T follicular helper cell (primary cell): ENCODE measurements around the gene LILRA6.
"Not testable (repeated sequence)": the region's sequence is repeated elsewhere in the genome, so short reads cannot be mapped to it uniquely, and the experiment has no call there.

ENCODE experiments used
- DNase-seq: peaks from one replicate; pipeline ENCODE4 v3.0.0-alpha.2; 2020; ENCODE audit warnings: low read depth

The LILRA6 gene

DNA sequence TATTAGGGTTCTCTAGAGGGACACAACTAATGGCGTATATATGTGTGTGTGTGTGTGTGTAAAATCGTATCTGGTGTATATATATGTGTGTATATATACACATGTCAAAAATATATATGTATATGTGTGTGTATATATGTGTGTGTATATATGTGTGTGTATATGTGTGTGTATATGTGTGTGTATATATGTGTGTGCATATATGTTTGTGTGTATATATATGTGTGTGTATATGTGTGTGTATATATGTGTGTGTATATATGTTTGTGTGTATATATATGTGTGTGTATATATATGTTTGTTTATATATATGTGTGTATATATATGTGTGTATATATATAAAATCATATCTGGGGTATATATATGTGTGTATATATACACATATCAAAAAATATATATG, 19.9 kb upstream of the LILRA6 start:
- no peak for DNase-seq

DNA sequence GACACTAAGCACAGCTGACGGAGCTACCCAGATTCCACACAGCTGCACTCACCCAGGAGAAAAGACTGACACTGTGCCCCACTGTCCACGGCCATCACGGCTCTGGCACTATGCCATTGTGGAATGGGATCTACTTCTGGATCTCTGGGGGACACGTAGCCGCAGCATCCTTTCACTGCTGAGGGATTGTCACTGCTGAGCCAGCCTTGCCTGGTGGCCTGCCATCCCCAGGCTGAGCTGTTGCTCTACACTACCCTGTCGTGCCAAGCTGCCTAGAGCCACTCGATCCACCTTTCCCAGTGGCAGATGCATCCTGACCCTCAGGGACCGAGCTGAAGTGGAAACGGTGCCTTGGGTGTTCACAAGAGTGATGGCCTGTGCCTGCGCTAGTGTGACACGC, 19.5 kb upstream of the LILRA6 start:
- DNase-seq: no peak

DNA sequence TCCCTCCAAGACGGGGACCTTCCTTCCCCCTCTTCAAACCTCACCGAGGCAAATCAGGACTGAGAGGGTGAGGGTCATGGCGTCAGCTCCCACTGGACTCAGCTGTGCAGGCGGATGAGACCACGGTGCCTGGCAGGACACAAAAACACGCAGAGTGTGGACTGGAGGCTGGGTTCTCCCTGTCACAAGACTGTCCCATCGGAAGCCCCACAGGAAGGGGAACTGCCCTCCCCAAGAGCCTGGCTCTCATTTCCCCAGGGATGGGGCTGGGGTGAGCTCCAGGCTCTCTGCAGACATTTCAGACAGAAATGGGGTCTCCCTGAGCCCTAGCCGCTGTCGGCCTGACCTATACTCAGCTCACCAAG, 14.5 kb upstream of the LILRA6 start, which contains the start of gene LILRB5:
LILRB5 (minus strand) TSS at position 158 of the 365 bp plus-strand sequence; CDS start at position 78, 80 bp downstream.
- no peak for DNase-seq

DNA sequence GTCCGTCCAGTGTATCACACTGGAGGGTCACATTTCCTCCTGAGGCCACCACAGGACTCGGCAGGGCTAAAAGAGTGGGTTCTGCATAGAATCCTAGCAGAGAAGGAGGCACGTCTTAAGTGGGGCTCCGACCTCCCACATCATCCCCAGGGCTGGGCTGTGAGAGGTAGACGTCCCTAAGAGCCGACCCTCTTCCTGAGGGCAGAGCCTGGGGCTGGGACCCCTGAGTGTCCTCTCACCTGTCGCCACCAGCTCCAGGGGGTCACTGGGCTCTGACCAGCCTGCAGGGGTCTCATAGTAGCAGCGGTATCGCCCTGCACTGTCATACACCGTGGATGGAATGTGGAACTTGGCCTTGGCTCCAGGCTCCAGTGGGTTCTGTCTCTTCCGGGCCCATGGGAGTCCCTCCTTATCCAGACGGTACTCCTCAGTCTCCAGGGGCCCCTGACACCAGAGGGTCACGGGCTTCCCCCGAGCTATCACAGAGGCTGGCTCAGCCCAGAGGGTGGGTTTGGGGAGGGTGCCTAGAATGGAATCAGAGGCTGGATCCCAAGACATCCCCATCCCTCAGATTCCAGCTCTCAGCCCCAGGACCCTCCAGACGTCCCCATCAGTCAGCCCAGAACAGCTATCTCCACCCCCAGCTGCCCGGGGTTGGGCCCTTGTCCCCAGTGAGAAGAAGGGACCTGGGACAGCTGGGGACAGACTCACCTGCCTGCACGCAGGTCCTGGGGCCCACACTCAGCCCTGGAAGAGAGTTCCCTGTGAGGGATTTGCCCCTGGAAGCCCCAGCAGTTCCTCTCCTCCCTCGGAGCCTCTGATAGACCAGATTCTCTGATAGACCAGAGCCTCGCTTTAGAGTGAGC, 13.9 kb upstream of the LILRA6 start:
- DNase-seq: no peak

DNA sequence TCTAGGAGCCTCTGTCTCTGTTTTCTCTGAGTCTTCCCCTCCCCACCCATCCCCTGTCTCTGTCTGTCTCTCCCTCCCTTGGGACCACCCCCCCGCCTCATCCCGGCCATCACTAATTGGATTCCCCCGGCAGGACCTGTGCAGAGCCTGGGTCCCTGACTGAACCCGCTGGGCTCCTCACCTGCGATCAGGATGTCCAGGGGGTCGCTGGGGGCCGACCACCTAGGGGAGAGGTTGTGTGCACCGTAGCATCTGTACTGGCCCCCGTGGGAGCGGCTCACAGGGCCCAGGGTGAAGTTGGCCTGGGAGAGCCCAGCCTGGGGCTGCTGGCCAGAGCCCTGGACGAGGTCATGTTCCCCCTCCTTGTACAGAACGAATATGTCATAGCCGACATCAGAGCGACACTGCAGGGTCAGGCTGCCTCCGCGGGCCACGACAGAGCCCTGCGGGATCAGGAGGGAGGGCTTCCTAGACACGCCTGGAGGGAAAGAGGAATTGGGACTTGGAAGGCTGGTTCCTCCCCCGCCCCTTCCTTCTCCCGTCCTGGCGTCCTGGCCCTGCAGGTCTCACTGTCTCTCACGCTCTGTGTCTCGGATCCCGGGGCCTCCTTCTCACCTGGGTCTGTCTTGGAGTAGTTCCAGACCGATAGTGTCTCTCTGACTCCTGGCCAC, 12.7 kb upstream of the LILRA6 start:
- DNase-seq: no peak

DNA sequence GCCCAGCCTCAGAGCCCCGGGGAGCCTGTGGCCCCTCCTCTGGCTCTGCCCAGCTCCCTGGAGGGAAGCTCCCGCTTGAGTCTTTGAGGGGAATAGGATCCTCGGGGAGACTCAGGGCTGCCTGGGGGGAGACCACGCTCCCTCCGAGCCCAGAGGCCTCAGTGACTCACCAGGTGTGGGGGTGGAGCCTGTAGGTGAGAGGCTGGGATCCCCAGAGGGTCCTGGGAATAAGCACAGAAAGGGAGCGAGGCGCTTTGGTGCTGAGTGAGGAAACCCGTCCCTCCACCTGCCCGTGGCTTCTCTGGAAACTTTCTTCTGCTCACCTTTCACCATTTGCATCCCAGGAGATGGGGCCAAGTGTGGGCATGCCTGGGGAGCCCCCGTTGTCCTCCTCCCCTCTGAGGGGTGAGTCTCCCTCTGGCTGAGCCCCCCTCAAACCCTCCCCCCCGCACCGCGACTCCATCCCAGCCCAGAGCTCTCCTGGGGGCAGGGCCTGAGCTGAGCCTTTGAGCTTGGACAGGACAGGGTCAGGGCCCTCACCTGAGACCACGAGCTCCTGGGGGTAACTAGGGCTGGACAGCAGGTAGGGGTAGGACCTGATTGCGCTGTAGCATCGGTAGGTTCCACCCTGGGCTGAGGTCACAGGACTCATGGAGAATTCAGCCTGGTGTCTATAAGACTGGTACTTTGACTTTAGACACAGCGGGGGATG, 11.8 kb upstream of the LILRA6 start:
- DNase-seq: no peak

DNA sequence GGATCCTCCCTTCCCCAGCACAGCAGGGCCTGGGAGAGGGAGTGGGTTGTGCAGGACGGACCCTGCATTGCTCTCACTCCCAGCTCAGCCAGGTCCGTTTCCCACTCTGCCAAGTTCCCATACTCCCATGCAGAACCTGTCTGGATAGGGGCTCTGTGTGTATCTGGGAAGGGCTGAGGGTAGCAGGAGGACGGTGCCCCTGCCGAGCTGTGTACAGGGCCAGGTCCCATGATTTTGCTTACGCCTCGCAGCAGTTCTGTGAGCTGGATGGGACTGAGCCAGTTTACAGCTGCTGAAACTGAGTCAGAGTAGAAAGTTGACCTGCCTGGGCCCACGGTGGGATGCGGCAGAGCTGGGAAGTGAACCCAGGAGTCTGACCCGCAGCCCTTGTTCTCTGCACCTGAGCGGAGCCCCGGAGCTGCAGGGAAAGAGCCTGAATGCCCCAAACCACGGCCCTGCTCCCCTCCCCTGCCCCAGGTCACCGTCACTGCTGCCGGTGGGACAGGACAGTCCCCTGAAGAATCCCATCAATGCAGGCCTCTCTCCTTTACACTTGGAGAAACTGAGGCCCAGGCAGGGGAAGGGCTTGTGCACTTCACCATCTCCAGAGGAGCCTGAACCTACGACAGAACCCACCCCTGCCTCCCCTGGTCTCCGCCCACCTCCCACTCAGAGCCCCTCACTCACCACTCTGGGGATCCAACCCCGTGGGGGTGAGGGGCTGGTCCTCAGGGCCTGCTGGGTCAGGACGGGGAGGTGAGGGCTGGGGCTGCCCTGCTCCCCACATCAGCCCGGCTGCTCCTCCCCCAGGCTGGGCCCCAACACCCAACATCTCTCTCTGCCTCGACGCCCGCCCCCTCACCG, 11.0 kb upstream of the LILRA6 start:
- no peak for DNase-seq

DNA sequence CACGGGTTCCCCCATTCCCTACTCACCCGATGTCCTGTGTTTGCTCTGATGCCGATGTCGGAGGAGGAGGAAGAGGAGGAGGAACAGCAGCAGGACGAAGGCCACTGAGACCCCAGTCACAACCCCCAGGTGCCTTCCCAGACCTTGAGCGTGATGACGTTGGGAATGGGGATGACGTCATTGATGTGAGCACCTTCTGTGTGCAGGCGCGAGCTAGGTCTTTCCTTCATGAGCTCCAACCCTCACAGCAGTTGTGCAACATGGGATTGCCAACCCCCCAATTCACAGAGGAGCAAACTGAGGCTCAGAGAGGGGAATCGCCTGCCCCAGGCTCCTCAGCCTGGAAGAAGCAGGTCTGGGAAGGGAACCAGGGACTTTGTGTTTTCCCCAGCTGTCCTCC, 10.3 kb upstream of the LILRA6 start:
- DNase-seq: no peak

DNA sequence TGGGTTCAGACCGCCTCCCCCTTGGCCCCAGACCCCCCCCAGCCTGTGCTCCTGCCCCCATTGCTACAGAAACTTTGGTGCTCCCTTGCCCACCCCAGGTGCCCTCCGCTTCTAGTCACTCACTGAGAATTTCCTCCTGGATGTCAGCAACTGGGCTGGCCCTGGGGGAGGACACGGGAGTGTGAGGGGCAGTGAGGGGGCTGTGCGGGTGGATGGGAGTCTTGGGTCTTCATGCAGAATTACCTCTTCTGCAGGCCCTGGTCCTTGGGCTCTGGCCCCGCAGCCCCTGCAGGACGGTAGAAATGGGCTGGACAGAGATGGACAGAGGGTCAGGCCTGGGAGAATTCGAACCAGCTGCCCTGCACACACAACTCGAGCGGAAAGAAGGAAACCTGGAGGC, 9.7 kb upstream of the LILRA6 start:
- no peak for DNase-seq

DNA sequence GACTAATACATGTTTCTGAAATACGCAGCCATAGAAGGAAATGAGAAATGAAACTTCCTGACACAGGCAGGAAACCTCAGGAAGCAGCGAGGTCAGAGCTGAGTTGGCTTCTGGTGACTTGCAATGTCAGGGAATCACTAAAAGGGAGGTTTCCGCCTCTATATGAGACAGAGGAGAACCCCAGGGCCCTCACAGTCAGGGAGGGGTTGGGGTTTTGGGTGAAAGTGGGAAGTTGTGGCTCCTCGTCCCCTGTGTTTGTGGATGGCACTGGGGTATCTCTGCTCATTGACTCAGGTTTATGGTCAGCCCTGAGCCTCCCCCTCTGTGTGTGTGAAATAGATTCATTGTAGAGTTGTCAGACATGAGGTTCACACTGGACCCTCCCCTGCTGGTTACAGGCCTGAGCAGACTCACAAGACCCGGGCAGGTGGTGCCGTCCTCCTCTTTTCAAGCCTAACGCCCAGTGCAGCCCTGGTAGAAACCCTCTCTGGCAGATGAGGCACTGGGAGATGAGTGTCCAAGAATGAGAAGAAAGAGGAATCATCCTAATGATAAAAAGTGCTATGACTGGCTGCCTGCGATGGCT, 5.5 kb upstream of the LILRA6 start:
- no peak for DNase-seq

DNA sequence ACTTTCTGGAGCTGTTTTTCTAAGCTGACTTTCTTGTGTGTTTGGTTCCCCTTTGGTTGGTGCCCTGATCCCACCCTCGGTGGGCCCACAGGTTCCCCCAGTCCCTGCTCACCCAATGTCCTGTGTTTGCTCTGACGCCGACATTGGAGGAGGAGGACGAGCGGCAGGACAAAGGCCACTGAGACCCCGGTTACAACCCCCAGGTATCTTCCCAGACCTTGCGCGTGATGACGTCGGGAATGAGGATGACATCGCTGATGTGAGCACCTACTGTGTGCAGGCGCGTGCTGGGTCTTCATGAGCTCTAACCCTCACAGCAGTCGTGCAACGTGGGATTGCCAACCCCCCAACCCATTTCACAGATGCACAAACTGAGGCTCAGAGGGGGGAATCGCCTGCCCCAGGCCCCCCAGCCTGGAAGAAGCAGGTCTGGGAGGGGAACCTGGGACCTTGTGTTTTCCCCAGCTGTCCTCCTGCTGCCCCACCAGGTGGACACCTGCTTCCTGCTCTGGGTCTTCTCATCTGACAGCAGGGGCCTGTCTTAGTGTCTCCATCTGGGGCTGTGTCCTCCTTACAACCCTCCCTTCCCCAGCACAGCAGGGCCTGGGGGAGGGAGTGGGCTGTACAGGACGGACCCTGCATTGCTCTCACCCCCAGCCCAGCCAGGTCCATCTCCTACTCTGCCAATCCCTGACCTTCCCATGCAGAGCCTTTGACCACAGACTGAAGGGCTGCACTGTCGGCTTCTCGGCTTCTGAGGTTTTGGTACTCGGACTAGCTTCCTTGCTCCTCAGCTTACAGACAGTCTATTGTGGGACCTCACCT, 4.7 kb upstream of the LILRA6 start:
- DNase-seq: no peak

DNA sequence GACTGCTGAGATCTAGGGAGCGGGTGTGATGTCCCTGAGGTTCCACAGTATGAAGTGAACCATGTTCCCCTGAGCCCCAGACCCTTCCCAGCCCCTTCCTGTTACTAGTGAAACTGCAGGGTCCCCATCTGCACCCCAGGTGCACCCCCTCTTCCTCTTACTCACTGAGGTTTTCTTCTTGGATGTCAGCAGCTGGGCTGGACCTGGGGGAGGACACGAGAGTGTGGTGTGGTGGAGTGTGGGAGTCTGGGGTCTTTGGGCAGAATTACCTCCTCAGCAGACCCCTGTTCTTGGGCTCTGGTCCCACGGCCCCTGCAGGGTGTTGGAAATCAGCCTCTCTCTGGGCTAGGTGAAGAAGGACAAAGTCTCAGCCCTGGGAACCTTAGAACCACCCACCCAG, 3.3 kb upstream of the LILRA6 start:
- DNase-seq: no peak

DNA sequence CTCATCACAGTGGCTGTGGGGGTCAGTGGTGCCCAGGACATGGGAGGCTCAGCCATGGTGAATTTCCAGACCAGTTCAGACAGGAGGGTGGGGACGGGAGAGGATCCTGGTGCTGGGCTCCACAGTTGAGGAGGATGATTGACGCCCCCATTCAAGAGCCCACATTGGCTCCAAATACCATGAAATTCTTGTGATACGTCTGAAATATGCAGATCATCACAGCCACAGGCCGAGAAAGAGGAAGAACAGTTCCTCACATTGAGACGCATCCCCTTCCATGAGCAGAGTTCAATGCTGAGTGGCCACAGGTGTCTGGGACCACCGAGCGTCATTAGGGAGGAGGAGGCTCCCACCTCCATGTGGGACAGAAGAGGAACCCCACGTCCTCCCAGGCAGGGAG, 1.2 kb upstream of the LILRA6 start:
- not testable (repeated sequence) for DNase-seq

DNA sequence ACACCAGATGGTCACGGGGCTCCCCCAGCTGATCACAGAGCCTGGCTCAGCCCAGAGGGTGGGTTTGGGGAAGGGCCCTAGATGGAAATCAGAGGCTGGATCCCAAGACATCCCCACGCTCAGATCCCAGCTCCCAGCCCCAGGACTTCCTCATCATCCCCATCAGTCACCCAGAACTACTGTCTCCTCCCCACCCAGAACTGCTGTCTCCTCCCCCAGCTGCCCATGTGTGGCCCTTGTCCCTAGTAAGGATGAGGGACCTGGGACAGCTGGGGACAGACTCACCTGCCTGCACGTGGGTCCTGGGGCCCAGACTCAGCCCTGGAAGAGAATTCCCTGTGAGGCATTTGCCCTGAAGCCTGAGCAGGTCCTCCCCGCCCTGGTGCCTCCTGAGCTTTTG, 356 bp downstream of the LILRA6 start:
- not testable (repeated sequence) for DNase-seq

DNA sequence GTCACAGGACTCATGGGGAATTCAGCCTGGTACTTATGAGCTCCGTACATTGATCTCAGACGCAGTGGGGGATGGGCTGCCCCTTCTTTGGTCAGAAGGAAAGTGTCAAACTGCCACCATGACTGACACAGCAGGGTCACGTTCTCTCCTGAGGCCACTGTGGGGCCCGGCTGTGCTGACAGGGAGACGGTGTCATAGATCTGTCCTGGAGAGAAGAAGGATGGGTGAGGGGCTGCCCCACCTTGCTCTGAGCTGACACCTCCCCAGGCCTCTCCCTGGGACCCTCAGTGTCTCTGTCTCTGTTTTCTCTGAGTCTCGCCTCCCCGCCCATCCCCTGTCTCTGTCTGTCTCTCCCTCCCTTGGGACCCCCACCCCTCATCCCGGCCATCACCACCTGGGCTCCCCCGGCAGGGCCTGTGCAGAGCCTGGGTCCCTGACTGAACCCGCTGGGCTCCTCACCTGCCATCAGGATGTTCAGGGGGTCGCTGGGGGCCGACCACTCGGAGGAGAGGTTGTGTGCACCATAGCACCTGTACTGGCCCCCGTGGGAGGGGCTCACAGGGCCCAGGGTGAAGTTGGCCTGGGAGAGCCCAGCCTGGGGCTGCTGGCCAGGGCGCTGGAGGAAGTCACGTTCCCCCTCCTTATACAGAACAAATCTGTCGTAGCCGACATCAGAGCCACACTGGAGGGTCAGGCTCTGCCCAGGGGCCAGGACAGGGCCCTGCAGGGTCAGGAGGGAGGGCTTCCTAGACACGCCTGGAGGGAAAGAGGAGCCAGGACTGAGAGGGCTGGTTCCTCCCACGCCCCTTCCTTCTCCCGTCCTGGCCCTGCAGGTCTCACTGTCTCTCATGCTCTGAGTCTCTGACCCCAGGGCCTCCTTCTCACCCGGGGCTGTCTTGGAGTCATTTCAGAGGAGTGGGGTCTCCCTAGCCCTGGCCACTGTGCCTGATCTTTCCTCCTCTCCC, 1.9 kb downstream of the LILRA6 start:
- not testable (repeated sequence) for DNase-seq

DNA sequence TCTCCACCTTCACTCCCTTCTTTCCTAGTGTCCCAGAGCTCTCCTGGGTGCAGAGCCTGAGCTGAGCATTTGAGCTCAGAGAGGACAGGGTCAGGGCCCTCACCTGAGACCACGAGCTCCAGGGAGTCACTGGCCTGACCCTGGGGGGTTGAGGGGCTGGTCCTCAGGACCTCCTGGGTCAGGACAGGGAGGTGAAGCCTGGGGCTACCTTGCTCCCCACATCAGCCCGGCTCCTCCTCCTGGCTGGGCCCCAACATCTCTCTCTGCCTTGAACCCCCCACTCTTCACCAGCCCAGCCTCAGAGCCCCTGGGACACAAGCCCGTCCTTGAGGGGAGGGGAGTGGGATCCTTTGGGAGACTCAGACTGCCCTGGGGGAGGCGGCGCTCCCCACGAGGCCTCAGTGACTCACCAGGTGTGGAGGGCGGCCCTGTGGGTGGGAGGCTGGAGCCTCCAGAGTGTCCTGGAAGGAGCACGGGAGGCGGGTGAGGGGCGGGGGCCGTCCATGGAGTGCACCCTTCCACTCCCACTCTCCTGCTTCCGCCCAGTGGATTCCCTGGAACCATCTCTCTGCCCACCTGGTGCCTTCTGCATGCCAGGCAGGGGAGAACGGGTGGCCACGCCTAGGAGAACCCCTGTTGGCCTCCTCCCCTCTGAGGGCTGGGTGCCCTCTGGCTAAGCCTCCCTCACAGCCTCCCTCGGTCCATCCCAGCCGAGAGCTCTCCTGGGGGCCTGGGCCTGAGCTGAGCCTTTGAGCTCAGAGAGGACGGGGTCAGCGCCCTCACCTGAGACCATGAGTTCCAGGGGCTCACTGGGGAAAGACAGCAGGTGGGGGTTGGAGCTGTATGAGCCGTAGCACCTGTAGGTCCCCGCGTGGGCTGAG, 2.9 kb downstream of the LILRA6 start:
- not testable (repeated sequence) for DNase-seq

DNA sequence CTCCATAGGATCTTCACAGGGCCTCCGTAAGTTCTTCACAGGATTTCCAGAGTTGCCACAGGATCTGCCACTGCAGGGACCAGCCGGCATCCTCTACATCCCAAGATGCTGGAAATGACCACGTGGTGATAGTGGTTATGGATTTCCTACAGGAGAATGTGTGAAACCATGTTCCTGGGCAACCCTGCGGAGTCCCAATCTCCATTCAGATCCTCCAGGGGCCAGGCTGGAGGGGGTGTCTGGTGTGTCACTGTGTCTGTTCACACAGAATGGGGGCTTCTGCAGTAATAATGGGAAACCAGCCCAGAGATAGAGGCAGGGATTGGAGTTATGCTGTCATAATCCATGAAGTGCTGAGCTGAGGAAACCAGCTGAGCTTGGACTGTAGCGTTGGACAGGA, 8.6 kb downstream of the LILRA6 start:
- no peak for DNase-seq
